HL-60 (cell line): ENCODE measurements around the gene FAM89A.

Experiments used
- CTCF ChIP-seq: IDR thresholded peaks from one replicate; pipeline ENCODE4 v1.5.1; 2011; ENCODE audit warnings: low read length, control low read depth, inconsistent platforms; ENCODE audit not compliant: insufficient read depth
- POLR2AphosphoS5 ChIP-seq: IDR thresholded peaks from 2 replicates; pipeline ENCODE4 v1.6.1; 2012; ENCODE audit warnings: low read depth
- REST ChIP-seq: IDR thresholded peaks from 2 replicates; pipeline ENCODE4 v1.6.1; 2012; ENCODE audit warnings: low read depth; ENCODE audit not compliant: insufficient replicate concordance

GRCh38 chr1:231036416-231036815 lies 3.6 kb downstream of the FAM89A start:
- no peak for TF ChIP-seq CTCF
- TF ChIP-seq POLR2AphosphoS5 = no peak
- TF ChIP-seq REST = no peak
